IPS DF 19.7 (cell line): ENCODE measurements around the gene CCL18.
A peak's percentile ranks its signal among the peaks of the same experiment; 100 is the strongest.
"Not testable (repeated sequence)": the region's sequence is repeated elsewhere in the genome, so short reads cannot be mapped to it uniquely, and the experiment has no call there.

Experiments
- DNase-seq: peaks from one replicate; pipeline ENCODE4 v3.0.0-alpha.2; 2013; ENCODE audit warnings: low read depth, low spot score

Gene CCL18

GRCh38 chr17:36071751-36072150 lies 7.7 kb downstream of the CCL18 start:
- DNase-seq: no peak

GRCh38 chr17:36072431-36073121 lies 8.5 kb downstream of the CCL18 start:
- DNase-seq: peak; percentile 28

GRCh38 chr17:36074365-36074764 lies 10.3 kb downstream of the CCL18 start:
- no peak for DNase-seq

- DNase-seq: not testable (repeated sequence)
These were observed 17.8 kb downstream of the CCL18 start for GRCh38 chr17:36081681-36082471.

GRCh38 chr17:36082482-36083120 lies 18.5 kb downstream of the CCL18 start:
- DNase-seq: not testable (repeated sequence)

- DNase-seq: not testable (repeated sequence)
These were observed 19.6 kb downstream of the CCL18 start for GRCh38 chr17:36083691-36084090.

GRCh38 chr17:36085765-36086164 lies 21.7 kb downstream of the CCL18 start:
- no peak for DNase-seq

GRCh38 chr17:36086791-36087190 lies 22.7 kb downstream of the CCL18 start:
- no peak for DNase-seq

GRCh38 chr17:36087471-36087870 lies 23.4 kb downstream of the CCL18 start:
- not testable (repeated sequence) for DNase-seq

- DNase-seq: not testable (repeated sequence)
These were observed 24.0 kb downstream of the CCL18 start for GRCh38 chr17:36087897-36088572.

GRCh38 chr17:36088670-36089338 lies 24.7 kb downstream of the CCL18 start:
- no peak for DNase-seq

- DNase-seq: no peak
These were observed 25.3 kb downstream of the CCL18 start for GRCh38 chr17:36089339-36089865.

- no peak for DNase-seq
These were observed 26.1 kb downstream of the CCL18 start, which contains the start of gene CCL3 for GRCh38 chr17:36089888-36090836. CCL3 (minus strand) TSS chr17:36090143; CDS start chr17:36090058, 85 bp downstream.

GRCh38 chr17:36092230-36092629 lies 28.2 kb downstream of the CCL18 start:
- DNase-seq: no peak

GRCh38 chr17:36092715-36093114 lies 28.6 kb downstream of the CCL18 start:
- DNase-seq: not testable (repeated sequence)

- no peak for DNase-seq
These were observed 30.2 kb downstream of the CCL18 start for GRCh38 chr17:36094232-36094631.

GRCh38 chr17:36094746-36095145 lies 30.7 kb downstream of the CCL18 start:
- DNase-seq: no peak

- DNase-seq: no peak
These were observed 31.9 kb downstream of the CCL18 start for GRCh38 chr17:36095992-36096391.

- not testable (repeated sequence) for DNase-seq
These were observed 34.9 kb downstream of the CCL18 start for GRCh38 chr17:36099004-36099403.
